ENCODE measurements around the gene AKNA.

- TF ChIP-seq POLR2A (IDR thresholded peaks at IDR 0.05) (no peak), CTCF (IDR thresholded peaks at IDR 0.05) (no peak)
These were observed 26.2 kb downstream of the AKNA start for GRCh38 chr9:114361542-114361941.
